Trophoblast cell (in vitro differentiated cells and primary cell): ENCODE measurements around the gene ID2.

Source experiments
- DNase-seq, 2 donors: peaks; one replicate each; pipeline ENCODE4 v3.0.0-alpha.2; 2016
- H2AFZ ChIP-seq: 2 replicates; pipeline ENCODE4 v1.6.1; 2013; ENCODE audit warnings: low read length, moderate library complexity, mild to moderate bottlenecking; ENCODE audit not compliant: insufficient read depth, poor library complexity
- H2AK5ac ChIP-seq: 2 replicates; pipeline ENCODE4 v1.6.1; 2013; ENCODE audit warnings: mild to moderate bottlenecking, low read length
- H2BK120ac ChIP-seq: 2 replicates; pipeline ENCODE4 v1.6.1; 2013; ENCODE audit warnings: low read length, mild to moderate bottlenecking, moderate library complexity; ENCODE audit not compliant: insufficient read depth, poor library complexity
- H2BK12ac ChIP-seq: 2 replicates; pipeline ENCODE4 v1.6.1; 2013; ENCODE audit warnings: mild to moderate bottlenecking, low read length, moderate library complexity
- H2BK5ac ChIP-seq: 2 replicates; pipeline ENCODE4 v1.6.1; 2013; ENCODE audit warnings: low read length, low read depth, moderate library complexity, mild to moderate bottlenecking; ENCODE audit not compliant: poor library complexity
- H3K14ac ChIP-seq: 2 replicates; pipeline ENCODE4 v1.6.1; 2013; ENCODE audit warnings: mild to moderate bottlenecking, low read length
- H3K18ac ChIP-seq: 2 replicates; pipeline ENCODE4 v1.6.1; 2013; ENCODE audit warnings: mild to moderate bottlenecking, low read length
- H3K23ac ChIP-seq: 2 replicates; pipeline ENCODE4 v1.6.1; 2013; ENCODE audit warnings: low read length
- H3K27ac ChIP-seq: 2 replicates; pipeline ENCODE4 v1.5.1; 2013; ENCODE audit warnings: low read depth, mild to moderate bottlenecking, inconsistent platforms, low read length, moderate library complexity
- H3K27me3 ChIP-seq: 2 replicates; pipeline ENCODE4 v1.6.1; 2013; ENCODE audit warnings: inconsistent platforms, mild to moderate bottlenecking, low read length, moderate library complexity; ENCODE audit not compliant: insufficient read depth
- H3K36me3 ChIP-seq, 2 experiments: 1 replicate in 1 of 2; 2 replicates in 1 of 2; pipeline ENCODE4 v1.6.1; 2013; ENCODE audit warnings: low read length in 2 of 2, mild to moderate bottlenecking in 2 of 2, moderate library complexity in 1 of 2; ENCODE audit not compliant: insufficient read depth in 2 of 2, control insufficient read depth in 1 of 2
- H3K4ac ChIP-seq: 2 replicates; pipeline ENCODE4 v1.6.1; 2013; ENCODE audit warnings: low read depth, mild to moderate bottlenecking, low read length, moderate library complexity
- H3K4me1 ChIP-seq, 2 experiments: 1 replicate in 1 of 2; 2 replicates in 1 of 2; pipeline ENCODE4 v1.6.1; 2013; ENCODE audit warnings: low read length in 2 of 2, mild to moderate bottlenecking in 2 of 2, moderate library complexity in 1 of 2; ENCODE audit not compliant: insufficient read depth in 2 of 2, control insufficient read depth in 1 of 2
- H3K4me2 ChIP-seq: 2 replicates; pipeline ENCODE4 v1.6.1; 2013; ENCODE audit warnings: inconsistent platforms, mild to moderate bottlenecking, low read length, moderate library complexity
- H3K4me3 ChIP-seq: 2 replicates; pipeline ENCODE4 v1.5.1; 2013; ENCODE audit warnings: mild to moderate bottlenecking, low read depth, low read length, inconsistent platforms
- H3K79me1 ChIP-seq: one replicate; pipeline ENCODE4 v1.6.1; 2013; ENCODE audit warnings: low read length
- H3K79me2 ChIP-seq: 2 replicates; pipeline ENCODE4 v1.6.1; 2013; ENCODE audit warnings: low read length, mild to moderate bottlenecking; ENCODE audit not compliant: control insufficient read depth, insufficient read depth, poor library complexity
- H3K9ac ChIP-seq: 2 replicates; pipeline ENCODE4 v1.6.1; 2013; ENCODE audit warnings: mild to moderate bottlenecking, low read length
- H3K9me3 ChIP-seq: 2 replicates; pipeline ENCODE4 v1.6.1; 2013; ENCODE audit warnings: low read depth, mild to moderate bottlenecking, control low read depth, inconsistent platforms, low read length; ENCODE audit not compliant: insufficient read depth
- H4K12ac ChIP-seq: 2 replicates; pipeline ENCODE4 v1.6.1; 2013; ENCODE audit warnings: low read depth, mild to moderate bottlenecking, low read length, moderate library complexity
- H4K8ac ChIP-seq: 2 replicates; pipeline ENCODE4 v1.6.1; 2013; ENCODE audit warnings: low read depth, mild to moderate bottlenecking, low read length, moderate library complexity
- H4K91ac ChIP-seq: one replicate; pipeline ENCODE4 v1.6.1; 2013; ENCODE audit warnings: low read depth, mild to moderate bottlenecking, low read length, moderate library complexity
- WGBS: extraction: QIAGEN DNeasy Blood & Tissue Kit; methylation state at CpG from one replicate; pipeline ENCODE4 v1.1.7; 2013; ENCODE audit warnings: missing lambda C conversion rate; ENCODE audit not compliant: insufficient read length, insufficient coverage; ENCODE audit errors: extremely low coverage; 5-methylcytosine and 5-hydroxymethylcytosine counted together

ID2 gene

DNA sequence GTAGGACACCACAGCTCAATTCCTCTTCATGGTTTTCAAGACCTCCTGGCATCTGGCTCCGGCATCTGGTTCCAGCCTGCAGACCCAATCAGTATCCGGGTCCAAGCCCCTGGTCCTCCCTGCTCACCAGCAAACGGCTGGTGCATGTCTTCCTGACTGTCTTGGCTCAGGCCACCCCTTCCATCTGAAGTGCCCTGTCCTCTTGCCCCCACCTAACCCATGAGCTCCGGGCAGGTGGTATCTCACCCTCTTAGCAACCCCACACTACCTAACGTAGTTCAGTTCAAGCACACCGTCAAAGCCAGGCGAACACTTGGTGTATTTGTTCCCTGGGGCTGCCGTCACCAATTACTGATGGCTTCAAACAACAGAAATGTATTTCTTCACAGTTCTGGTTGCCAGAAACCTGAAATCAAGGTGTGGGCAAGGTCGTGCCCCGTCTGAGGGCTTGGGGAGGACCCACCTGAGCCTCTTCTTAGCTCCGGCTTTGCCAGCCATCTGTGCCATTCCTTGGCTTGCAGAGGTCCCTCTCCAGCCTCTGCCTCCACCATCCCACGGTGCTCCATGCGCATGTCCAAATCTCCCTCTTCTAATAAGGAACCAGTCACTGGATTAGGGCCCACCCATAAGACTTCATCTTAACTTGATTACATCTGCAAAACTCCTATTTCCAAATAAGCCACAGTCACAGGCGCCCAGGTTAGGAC, 47.2 kb upstream of the ID2 start:
- Histone ChIP-seq H2AFZ (no peak overlapping the region), H3K9me3 (no peaks in the 10 kb centered on the region), H3K27me3 (no peaks in the 10 kb centered on the region), H2AK5ac (no peak overlapping the region), H3K23ac (no peak overlapping the region), H4K12ac (no peak overlapping the region), H3K4ac (no peak overlapping the region), H3K9ac (no peak overlapping the region), H4K91ac (peak overlapping the region; percentile 33), H3K18ac (no peak overlapping the region), H3K4me1 (peaks cover 5 to 10% of the 10 kb centered on the region in 2 experiments), H3K79me2 (no peaks in the 10 kb centered on the region), H3K4me3 (no peak overlapping the region), H2BK120ac (no peak overlapping the region), H3K14ac (no peak overlapping the region), H3K27ac (no peak overlapping the region), H3K4me2 (no peak overlapping the region), H2BK5ac (no peak overlapping the region), H3K79me1 (peaks cover 4% of the 10 kb centered on the region), H3K36me3 (no peaks in the 10 kb centered on the region), H4K8ac (no peak overlapping the region), H2BK12ac (peak overlapping the region; percentile 38)
- no CpG with 5 or more reads among the region's 14 CpGs for WGBS
- no peak for DNase-seq

- H3K4me2 ChIP-seq: no peak overlapping the region
Observed at GRCh38 chr2:8636041-8636491, 45.8 kb upstream of the ID2 start.

DNA sequence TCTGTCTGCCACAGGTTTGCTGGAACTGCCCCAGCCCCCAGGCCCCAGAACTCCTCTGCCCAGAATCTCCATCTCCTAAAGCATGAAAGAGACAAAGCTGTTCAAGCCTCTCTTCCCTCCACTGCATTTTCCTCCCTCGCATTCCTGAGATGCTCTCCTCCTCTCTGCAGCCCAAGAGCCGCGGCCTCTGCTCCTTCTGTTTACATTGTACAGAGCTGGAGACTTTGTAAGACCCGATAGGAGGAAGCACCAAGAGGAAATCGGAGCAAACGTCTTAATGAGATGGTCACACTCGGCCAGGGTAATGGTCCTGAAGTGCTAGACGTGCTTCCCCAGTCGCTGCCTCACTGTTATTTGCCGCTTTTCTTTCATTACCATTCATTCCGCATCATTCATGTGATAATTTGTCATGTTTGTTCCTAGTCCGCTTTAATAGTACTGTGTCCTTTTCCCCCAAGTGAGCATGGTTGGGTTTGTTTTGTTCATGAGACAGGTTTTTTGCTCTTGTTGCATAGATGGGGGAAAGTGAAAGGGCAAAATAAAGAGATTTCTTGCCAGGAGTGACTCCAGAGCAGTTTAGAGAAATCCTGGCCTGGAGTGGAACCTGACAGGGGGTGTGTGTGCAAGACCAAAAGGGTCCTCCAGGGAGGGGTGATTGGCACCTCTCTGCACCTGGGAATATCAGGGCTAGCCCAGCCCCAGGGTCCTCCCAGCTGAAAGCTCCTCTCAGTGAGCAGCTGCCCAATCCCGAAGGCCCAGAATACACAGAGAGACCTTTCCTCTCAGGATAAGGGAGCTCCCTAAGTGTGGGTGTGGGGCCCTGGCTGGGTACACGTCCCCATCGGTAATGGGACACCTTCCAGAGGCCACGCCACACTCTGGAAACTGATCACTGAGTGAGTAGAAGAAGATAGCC, 44.9 kb upstream of the ID2 start:
- Histone ChIP-seq H3K4me1 (peaks cover 5 to 10% of the 10 kb centered on the region in 2 experiments), H4K12ac (no peak overlapping the region), H4K91ac (peak overlapping the region; percentile 43), H3K4me2 (peak overlapping the region; percentile 17), H3K4me3 (no peak overlapping the region), H2AFZ (peak overlapping the region; percentile 8), H3K79me1 (peaks cover 3% of the 10 kb centered on the region), H3K23ac (no peak overlapping the region), H3K18ac (no peak overlapping the region), H3K9me3 (no peaks in the 10 kb centered on the region), H3K4ac (no peak overlapping the region), H4K8ac (no peak overlapping the region), H2BK120ac (peak overlapping the region; percentile 23), H3K36me3 (peaks cover 0 to 2% of the 10 kb centered on the region in 2 experiments), H2BK12ac (peak overlapping the region; percentile 43), H3K14ac (peak overlapping the region; percentile 30), H3K27me3 (no peaks in the 10 kb centered on the region), H3K9ac (no peak overlapping the region), H2BK5ac (no peak overlapping the region), H3K79me2 (no peaks in the 10 kb centered on the region), H2AK5ac (peak overlapping the region; percentile 36), H3K27ac (peak overlapping the region; percentile 31)
- DNase-seq: no peak
- WGBS: no CpG with 5 or more reads among the region's 16 CpGs

More at GRCh38 chr2:8636041-8636491, 45.8 kb upstream of the ID2 start:
- no CpG with 5 or more reads among the region's 15 CpGs for whole genome bisulfite sequencing
- H4K91ac ChIP-seq: peak overlapping the region; percentile 46
- H3K79me2 ChIP-seq: no peaks in the 10 kb centered on the region
- H3K18ac ChIP-seq: no peak overlapping the region
- no peak overlapping the region for H4K12ac ChIP-seq
- no peak overlapping the region for H3K23ac ChIP-seq
- peaks cover 3% of the 10 kb centered on the region for H3K79me1 ChIP-seq
- no peak overlapping the region for H3K9ac ChIP-seq
- no peaks in the 10 kb centered on the region for H3K9me3 ChIP-seq
- peak overlapping the region; percentile 5 for H2BK120ac ChIP-seq
- no peaks in the 10 kb centered on the region for H3K27me3 ChIP-seq
- H2AFZ ChIP-seq: no peak overlapping the region
- H2AK5ac ChIP-seq: peak overlapping the region; percentile 55
- H3K4me3 ChIP-seq: no peak overlapping the region
- no peak overlapping the region for H4K8ac ChIP-seq
- no peak for DNase-seq
- peak overlapping the region; percentile 31 for H3K27ac ChIP-seq
- peaks cover 5 to 10% of the 10 kb centered on the region in 2 experiments for H3K4me1 ChIP-seq
- peaks cover 0 to 2% of the 10 kb centered on the region in 2 experiments for H3K36me3 ChIP-seq
- no peak overlapping the region for H2BK5ac ChIP-seq
- H3K14ac ChIP-seq: no peak overlapping the region
- peak overlapping the region; percentile 42 for H2BK12ac ChIP-seq
- H3K4ac ChIP-seq: no peak overlapping the region

DNA sequence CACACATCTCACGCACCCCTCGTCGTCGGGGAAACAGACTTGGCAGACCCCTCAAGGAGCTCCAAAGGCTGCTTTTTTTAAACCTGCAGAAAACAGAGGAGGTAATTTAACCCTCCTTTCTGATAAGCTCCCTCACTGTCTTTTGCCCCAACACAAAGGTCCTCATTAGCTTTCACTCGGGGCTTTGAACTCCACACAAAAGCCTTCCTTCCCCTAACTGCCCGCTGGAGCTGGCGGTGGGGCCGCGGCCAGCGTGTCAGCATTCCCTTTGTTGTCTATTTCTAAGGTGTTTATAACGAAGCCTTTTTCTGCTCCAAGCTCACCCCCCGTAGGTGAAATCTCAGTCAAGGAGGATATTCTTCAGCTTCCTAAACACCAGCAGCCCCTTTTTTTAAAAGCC, 43.5 kb upstream of the ID2 start:
- H2AK5ac ChIP-seq: no peak overlapping the region
- H3K4me3 ChIP-seq: no peak overlapping the region
- no peak overlapping the region for H2BK120ac ChIP-seq
- H3K79me1 ChIP-seq: peaks cover 3% of the 10 kb centered on the region
- H2AFZ ChIP-seq: no peak overlapping the region
- H3K14ac ChIP-seq: no peak overlapping the region
- no peak overlapping the region for H2BK5ac ChIP-seq
- no peak overlapping the region for H3K23ac ChIP-seq
- no peak overlapping the region for H3K27ac ChIP-seq
- H3K36me3 ChIP-seq: peaks cover 0 to 2% of the 10 kb centered on the region in 2 experiments
- H2BK12ac ChIP-seq: peak overlapping the region; percentile 53
- no peak overlapping the region for H3K9ac ChIP-seq
- no peak overlapping the region for H4K8ac ChIP-seq
- H3K9me3 ChIP-seq: no peaks in the 10 kb centered on the region
- no peak overlapping the region for H3K4me2 ChIP-seq
- WGBS: no CpG with 5 or more reads among the region's 12 CpGs
- no peaks in the 10 kb centered on the region for H3K79me2 ChIP-seq
- no peaks in the 10 kb centered on the region for H3K27me3 ChIP-seq
- H4K12ac ChIP-seq: no peak overlapping the region
- no peak overlapping the region for H4K91ac ChIP-seq
- H3K18ac ChIP-seq: no peak overlapping the region
- no peak for DNase-seq
- peaks cover 12 to 17% of the 10 kb centered on the region in 2 experiments for H3K4me1 ChIP-seq
- no peak overlapping the region for H3K4ac ChIP-seq
